ENCODE measurements around the gene SLC35A5. TPM values are rescaled to one million over a fixed set of nuclear protein-coding genes. Genes with fewer than 3 reads are reported as not detected.
"Not testable (repeated sequence)": the region's sequence is repeated elsewhere in the genome, so short reads cannot be mapped to it uniquely, and the experiment has no call there.

SLC35A5 gene
- total RNA-seq (2014; rRNA removed; shearing (Covaris generic); ENCODE audit: low replicate concordance) = 16.2 and 24.8 TPM in 2 replicates

GRCh38 chr3:112561734-112562529 lies at the start of gene SLC35A5, which contains the start of gene ATG3:
Gene SLC35A5, plus strand, starts transcription at chr3:112562045. Its CDS starts 1,359 bp downstream, at chr3:112563404.
Gene ATG3, minus strand, starts transcription at chr3:112561962. Its CDS starts 434 bp downstream, at chr3:112561528.
- in situ Hi-C loops (cut with HindIII; ENCODE audit: low pct_unique_long_range_greater_than_20kb, low sequenced_read_pairs) = no loop called here
- DNase-seq (ENCODE audit: low read depth) = peak; percentile 98

- DNase-seq (ENCODE audit: low read depth) = no peak
- in situ Hi-C loops (cut with HindIII; ENCODE audit: low pct_unique_long_range_greater_than_20kb, low sequenced_read_pairs) = no loop called here
Measured at GRCh38 chr3:112512320-112512719, 49.5 kb upstream of the SLC35A5 start.

- no peak for DNase-seq (ENCODE audit: low read depth)
- in situ Hi-C loops (cut with HindIII; ENCODE audit: low pct_unique_long_range_greater_than_20kb, low sequenced_read_pairs) = no loop called here
Measured at GRCh38 chr3:112514527-112515128, 47.2 kb upstream of the SLC35A5 start.

- in situ Hi-C loops (cut with HindIII; ENCODE audit: low pct_unique_long_range_greater_than_20kb, low sequenced_read_pairs); DNase-seq (ENCODE audit: low read depth): not testable (repeated sequence)
Measured at GRCh38 chr3:112518970-112519369, 42.9 kb upstream of the SLC35A5 start.

DNA sequence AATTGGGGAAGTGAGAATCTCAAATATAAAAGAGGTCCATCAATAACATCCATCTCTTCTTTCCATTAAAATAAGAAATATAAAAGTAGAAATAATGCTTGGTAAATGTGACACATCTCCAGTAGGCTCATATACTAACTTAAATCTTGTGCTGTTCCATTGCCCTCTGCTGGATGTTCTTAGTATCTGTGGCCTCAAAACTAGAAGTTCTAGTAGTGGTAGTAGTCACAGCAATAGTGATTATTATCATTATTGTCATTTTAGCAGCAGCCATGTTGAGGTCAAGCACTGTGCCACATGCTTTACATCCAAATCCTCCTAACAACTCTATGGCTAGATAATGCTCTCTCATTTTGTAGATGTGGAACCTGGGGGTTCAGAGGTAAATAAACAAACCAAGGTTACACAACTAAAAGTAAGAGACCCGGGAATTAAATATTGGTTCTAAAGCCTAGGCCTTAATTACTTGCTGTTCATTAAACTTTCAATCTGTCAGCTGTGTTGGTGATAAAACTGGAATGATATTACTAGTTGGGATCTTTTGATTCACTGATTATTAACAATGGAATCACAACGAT lies 42.3 kb upstream of the SLC35A5 start:
- in situ Hi-C loops (cut with HindIII; ENCODE audit: low pct_unique_long_range_greater_than_20kb, low sequenced_read_pairs) = no loop called here
- no peak for DNase-seq (ENCODE audit: low read depth)

DNA sequence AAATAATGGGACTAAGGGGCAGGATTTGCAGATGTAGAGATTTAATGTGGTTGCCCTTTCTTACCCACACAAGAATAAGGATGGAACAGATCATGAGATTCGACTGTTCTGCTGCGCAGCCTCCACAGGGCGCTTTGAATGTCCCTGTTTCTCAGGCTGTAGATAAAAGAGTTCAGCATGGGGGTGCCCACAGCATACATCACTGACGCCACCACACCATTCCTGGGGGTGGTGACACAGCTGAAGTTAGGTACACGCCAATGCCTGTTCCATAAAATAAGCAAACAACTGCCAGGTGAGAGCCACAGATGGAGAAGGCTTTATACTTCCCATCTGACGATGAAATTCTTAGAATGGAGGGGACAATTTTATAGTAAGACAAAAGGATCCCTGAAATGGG lies 37.7 kb upstream of the SLC35A5 start:
- in situ Hi-C loops (cut with HindIII; ENCODE audit: low pct_unique_long_range_greater_than_20kb, low sequenced_read_pairs) = not testable (repeated sequence)

GRCh38 chr3:112530573-112530972 lies 31.3 kb upstream of the SLC35A5 start:
- in situ Hi-C loops (cut with HindIII; ENCODE audit: low pct_unique_long_range_greater_than_20kb, low sequenced_read_pairs) = no loop called here

More for the DNA sequence above, 37.7 kb upstream of the SLC35A5 start:
- DNase-seq (ENCODE audit: low read depth) = not testable (repeated sequence)

GRCh38 chr3:112531358-112531781 lies 30.5 kb upstream of the SLC35A5 start:
- in situ Hi-C loops (cut with HindIII; ENCODE audit: low pct_unique_long_range_greater_than_20kb, low sequenced_read_pairs) = no loop called here
- DNase-seq (ENCODE audit: low read depth) = no peak

More at GRCh38 chr3:112530573-112530972, 31.3 kb upstream of the SLC35A5 start:
- no peak for DNase-seq (ENCODE audit: low read depth)

DNA sequence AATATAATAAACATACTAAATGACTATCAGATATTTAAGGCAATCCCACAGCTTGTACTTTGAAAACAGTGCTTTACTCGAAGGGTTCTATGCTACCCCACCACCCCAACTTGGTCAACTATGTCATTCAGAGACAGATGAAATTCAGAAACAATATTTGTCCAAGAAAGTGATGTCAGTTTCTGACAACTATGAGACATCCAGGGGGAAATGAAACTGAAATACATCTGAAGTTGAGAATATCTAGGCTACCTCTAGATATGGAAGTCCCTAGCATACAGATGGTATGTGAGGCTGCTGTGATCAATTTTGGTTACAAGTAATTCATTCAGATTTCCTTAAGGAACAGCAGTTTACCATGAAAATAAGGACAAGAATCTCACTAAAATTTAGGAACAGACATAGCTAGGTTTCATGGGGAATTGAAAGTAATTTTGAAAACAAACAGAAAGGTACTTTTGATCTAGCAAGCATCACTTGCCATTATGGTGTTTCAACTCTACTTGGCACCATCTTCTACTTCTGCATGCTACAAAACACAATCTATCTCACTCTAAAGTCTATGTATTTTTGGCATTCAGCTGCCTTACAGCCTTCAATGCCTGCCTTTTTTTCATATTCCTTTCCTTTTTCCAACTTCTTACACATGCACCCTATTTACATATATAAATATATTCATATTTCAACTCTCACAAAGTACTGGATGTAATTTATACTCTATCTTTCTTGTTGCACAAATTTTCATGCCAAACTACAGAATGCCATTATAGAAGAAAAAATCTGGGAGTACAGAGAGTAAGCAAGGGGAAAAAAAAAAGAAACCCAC lies 21.8 kb upstream of the SLC35A5 start:
- in situ Hi-C loops (cut with HindIII; ENCODE audit: low pct_unique_long_range_greater_than_20kb, low sequenced_read_pairs) = no loop called here
- DNase-seq (ENCODE audit: low read depth) = no peak

DNA sequence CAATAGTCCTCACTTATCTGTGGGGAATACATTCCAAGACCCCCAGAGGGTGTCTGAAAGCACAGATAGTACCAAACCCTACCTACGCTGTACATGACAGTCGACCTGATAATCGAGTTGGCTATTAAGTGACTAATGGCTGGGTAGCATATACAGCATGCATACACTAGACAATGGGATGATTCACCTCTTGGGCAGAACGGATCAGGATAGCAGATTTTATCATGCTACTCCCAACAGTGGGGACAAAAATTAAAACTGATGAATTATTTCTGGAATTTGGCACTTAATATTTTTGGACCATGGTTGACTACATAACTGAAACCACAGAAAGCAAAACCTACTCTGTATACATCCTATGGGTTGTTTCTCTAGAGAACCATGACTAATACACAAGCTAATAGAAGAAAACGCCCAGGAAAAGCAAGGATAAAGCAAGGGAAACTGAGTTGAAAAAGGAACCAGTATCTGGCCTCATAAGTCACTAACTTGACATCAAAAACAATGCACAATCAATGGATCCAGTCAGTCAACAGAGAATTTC lies 15.6 kb upstream of the SLC35A5 start:
- DNase-seq (ENCODE audit: low read depth) = no peak
- in situ Hi-C loops (cut with HindIII; ENCODE audit: low pct_unique_long_range_greater_than_20kb, low sequenced_read_pairs) = no loop called here

- in situ Hi-C loops (cut with HindIII; ENCODE audit: low pct_unique_long_range_greater_than_20kb, low sequenced_read_pairs) = no loop called here
- no peak for DNase-seq (ENCODE audit: low read depth)
Measured at GRCh38 chr3:112550859-112551258, 11.0 kb upstream of the SLC35A5 start.

GRCh38 chr3:112555535-112556170 lies 6.2 kb upstream of the SLC35A5 start:
- in situ Hi-C loops (cut with HindIII; ENCODE audit: low pct_unique_long_range_greater_than_20kb, low sequenced_read_pairs) = no loop called here
- DNase-seq (ENCODE audit: low read depth) = no peak

- in situ Hi-C loops (cut with HindIII; ENCODE audit: low pct_unique_long_range_greater_than_20kb, low sequenced_read_pairs) = no loop called here
- DNase-seq (ENCODE audit: low read depth) = no peak
Measured at GRCh38 chr3:112557976-112558375, 3.9 kb upstream of the SLC35A5 start.

- DNase-seq (ENCODE audit: low read depth) = no peak
- in situ Hi-C loops (cut with HindIII; ENCODE audit: low pct_unique_long_range_greater_than_20kb, low sequenced_read_pairs) = no loop called here
Measured at GRCh38 chr3:112560307-112560706, 1.5 kb upstream of the SLC35A5 start.

DNA sequence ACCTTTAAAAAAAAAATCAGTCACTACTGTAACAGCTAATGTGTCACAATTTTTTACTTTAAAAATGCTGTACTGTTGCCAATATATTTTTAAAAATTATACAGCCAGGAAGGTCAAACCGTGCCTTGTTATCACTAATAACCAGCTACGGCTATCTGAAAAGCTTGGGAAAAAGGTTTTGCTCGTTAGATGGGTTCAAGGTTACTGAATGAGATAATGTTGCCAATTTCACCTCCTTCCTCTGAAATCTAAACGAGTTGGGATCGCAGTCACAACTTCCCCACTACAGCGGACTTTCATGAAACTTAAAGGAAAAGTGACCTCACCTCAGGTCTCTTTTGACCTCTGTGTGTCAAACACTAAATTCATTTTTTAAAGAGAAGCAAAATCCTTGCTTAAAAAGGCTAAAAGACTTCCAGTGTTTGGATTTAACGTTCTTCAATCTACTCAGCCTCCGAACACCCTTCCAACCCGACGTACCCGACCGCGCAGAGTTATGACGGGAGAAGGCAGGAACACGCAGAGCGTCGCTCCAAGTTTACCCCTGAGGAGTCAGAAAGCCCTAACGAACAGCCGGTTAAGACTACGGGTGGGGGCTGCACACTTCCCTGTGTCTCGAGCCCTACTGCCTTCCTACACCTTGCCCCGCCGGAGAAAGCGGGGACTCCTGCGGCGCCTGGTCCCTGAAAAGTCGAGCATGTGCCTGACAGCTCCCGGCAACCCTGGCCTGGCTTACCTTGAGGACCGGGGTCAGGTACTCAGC lies 943 bp upstream of the SLC35A5 start:
- peak; percentile 68 for DNase-seq (ENCODE audit: low read depth)
- in situ Hi-C loops (cut with HindIII; ENCODE audit: low pct_unique_long_range_greater_than_20kb, low sequenced_read_pairs) = no loop called here

DNA sequence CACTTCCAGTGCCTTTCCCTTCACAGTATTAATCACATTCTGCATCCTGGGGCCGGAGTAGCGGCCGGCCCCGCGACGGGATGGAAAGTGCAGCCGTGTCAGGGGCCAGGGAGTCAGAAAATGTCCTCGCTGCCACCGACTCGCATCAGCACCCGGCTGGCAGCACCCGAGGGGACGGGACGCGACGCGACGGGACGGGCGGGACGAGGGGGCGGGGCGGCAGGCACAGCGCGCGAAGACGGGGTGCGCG lies 436 bp upstream of the SLC35A5 start:
- in situ Hi-C loops (cut with HindIII; ENCODE audit: low pct_unique_long_range_greater_than_20kb, low sequenced_read_pairs) = no loop called here
- DNase-seq (ENCODE audit: low read depth) = no peak

- in situ Hi-C loops (cut with HindIII; ENCODE audit: low pct_unique_long_range_greater_than_20kb, low sequenced_read_pairs); DNase-seq (ENCODE audit: low read depth): not testable (repeated sequence)
Measured at GRCh38 chr3:112564247-112564939, 2.5 kb downstream of the SLC35A5 start.
